GM13976 (cell line): Measurements from ENCODE around the gene RNF150.

ENCODE experiments used
- DNase-seq: peaks from one replicate; pipeline ENCODE4 v3.0.0; 2012; ENCODE audit warnings: low spot score
- in situ Hi-C: fragments of 300-500 bp; cut with MboI; formaldehyde crosslinking; loops from one replicate; pipeline ENCODE4 v1.12.0; 2022; ENCODE audit warnings: low sequenced_read_pairs, mixed read lengths, inconsistent platforms; ENCODE audit not compliant: unreplicated experiment
- TF ChIP-seq, protein P1 (sequence below): IDR thresholded peaks from 2 replicates; pipeline ENCODE4 v1.5.1; 2012; ENCODE audit warnings: borderline replicate concordance, mild to moderate bottlenecking; ENCODE audit not compliant: insufficient read depth; ENCODE audit errors: extremely low read depth, missing control alignments, control extremely low read depth

The RNF150 gene

GRCh38 chr4:140839888-140840790 is 293.1 kb downstream of the RNF150 start:
- in situ Hi-C loops, result loop anchor here (10.0 kb wide), 1 partner anchor 205 kb away; no protein-coding TSS in a partner anchor

GRCh38 chr4:140839406-140839805 is 293.9 kb downstream of the RNF150 start:
- in situ Hi-C loops, result no loop called here
- TF ChIP-seq, protein P1, sequence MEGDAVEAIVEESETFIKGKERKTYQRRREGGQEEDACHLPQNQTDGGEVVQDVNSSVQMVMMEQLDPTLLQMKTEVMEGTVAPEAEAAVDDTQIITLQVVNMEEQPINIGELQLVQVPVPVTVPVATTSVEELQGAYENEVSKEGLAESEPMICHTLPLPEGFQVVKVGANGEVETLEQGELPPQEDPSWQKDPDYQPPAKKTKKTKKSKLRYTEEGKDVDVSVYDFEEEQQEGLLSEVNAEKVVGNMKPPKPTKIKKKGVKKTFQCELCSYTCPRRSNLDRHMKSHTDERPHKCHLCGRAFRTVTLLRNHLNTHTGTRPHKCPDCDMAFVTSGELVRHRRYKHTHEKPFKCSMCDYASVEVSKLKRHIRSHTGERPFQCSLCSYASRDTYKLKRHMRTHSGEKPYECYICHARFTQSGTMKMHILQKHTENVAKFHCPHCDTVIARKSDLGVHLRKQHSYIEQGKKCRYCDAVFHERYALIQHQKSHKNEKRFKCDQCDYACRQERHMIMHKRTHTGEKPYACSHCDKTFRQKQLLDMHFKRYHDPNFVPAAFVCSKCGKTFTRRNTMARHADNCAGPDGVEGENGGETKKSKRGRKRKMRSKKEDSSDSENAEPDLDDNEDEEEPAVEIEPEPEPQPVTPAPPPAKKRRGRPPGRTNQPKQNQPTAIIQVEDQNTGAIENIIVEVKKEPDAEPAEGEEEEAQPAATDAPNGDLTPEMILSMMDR, result no peak
- no peak for DNase-seq

More at GRCh38 chr4:140839888-140840790, 293.1 kb downstream of the RNF150 start:
- TF ChIP-seq, protein P1, result no peak
- DNase-seq, result no peak

GRCh38 chr4:140837736-140838135 is 295.5 kb downstream of the RNF150 start:
- in situ Hi-C loops, result no loop called here
- DNase-seq, result no peak
- TF ChIP-seq, protein P1, result no peak

DNA sequence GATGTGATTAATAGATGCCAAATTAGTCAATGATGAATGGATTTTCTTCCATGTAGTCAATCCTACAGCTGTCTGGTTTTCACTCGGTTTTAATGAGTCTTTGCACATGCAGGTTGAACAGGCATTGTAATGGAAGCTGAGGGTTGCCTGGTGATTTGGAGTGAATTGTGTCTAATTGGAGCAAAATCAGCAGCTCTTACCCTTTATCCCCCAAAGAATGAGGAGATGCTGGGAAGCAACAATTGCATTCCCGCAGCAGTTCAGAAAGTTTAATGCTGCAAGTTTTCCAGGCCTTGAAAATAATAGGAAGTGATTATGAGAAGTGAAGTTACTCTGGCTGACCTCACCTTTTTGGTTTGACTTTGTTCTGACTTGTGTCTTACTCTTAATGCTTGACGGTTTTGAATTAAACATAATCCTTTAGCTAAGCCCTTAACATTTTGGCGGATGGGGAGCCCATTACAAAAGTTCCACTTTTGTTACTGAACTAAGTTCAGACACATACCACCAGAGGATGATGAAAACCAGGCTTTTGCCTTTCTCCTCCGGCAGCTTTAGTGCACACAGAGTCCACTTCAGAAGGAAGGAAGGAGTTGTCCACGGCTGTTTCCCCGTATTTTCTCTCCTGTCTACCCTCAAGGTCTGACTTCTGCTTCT is 298.3 kb downstream of the RNF150 start:
- TF ChIP-seq, protein P1, result no peak
- DNase-seq, result no peak
- in situ Hi-C loops, result no loop called here

DNA sequence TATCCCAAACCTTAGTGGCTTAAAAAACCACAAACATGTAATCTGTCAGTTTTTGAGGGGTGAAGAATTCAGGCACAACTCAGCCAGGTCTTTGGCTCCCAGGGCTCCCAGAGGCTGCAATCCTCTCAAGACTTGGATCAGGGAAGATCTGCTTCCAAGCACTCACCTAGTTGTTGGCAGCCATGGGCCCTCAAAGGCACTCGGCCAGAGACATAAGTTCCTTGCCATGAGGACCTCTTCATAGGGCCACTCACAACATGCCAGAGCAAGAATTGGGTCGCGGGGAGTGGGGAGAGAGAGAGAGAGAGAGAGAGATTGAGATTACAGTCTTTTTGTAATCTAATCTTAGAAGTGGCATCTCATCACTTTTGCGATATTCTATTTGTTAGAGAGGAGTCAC is 300.0 kb downstream of the RNF150 start:
- DNase-seq, result no peak
- TF ChIP-seq, protein P1, result no peak
- in situ Hi-C loops, result no loop called here

DNA sequence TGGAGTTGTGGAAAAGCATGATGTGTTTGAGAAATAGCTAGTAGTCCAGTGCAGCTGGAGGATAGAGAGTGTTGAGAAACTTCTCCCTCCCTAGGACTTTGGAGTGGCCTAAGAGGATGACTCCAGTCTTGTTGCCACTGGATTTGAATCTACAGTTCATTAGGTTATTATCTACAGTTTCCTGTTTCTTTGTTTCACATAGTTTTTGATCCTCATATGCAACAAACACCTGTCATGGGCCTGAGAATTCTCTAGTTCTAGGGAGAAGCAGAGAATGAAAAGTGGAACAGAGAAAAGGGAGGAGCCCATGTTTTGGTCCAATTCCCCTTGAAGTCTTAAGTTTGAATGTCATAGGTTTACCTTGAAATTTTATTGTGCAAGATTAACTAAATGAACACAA is 303.4 kb downstream of the RNF150 start:
- TF ChIP-seq, protein P1, result no peak
- DNase-seq, result peak; percentile 29
- in situ Hi-C loops, result no loop called here
